ENCODE results near the gene PDE4D. TPM values are rescaled to one million over a fixed set of nuclear protein-coding genes. Genes with fewer than 3 reads are reported as not detected.
"Not testable (repeated sequence)": the region's sequence is repeated elsewhere in the genome, so short reads cannot be mapped to it uniquely, and the experiment has no call there.

The PDE4D gene
- total RNA-seq, 4 donors from 2014 or later, result 15.9 to 66.3 (median 48.7) TPM

DNA sequence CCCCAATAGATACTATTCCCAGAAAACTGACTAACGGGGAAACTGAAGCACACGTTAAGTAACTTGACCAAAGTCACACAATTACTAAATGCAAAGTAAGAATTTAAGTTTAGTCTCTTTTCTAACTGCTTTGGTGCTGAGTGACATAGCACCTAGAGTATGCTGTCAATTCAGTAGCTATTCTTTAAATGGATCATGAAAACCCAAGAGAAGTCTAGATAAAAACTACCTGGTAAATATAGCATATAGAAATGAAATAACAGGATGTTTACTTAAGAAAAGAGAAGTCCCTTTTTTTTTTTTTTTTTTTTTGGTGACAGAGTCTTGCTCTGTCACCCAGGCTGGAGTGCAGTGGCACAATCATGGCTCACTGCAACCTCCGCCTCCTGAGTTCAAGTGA lies 129.2 kb downstream of the PDE4D start:
- Histone ChIP-seq H3K27me3 (no peaks in the 10 kb centered on the region), H3K4me1 (peaks cover 0 to 12% (median 0%) of the 10 kb centered on the region in 4 donors), H3K27ac (no peak overlapping the region), H3K9me3 (no peaks in the 10 kb centered on the region), H3K4me3 (no peak overlapping the region), H3K36me3 (no peaks in the 10 kb centered on the region)
- TF ChIP-seq EP300 (IDR thresholded peaks at IDR 0.05) (no peak), POLR2A (IDR thresholded peaks at IDR 0.05) (no peak)
- TF ChIP-seq, protein P1, sequence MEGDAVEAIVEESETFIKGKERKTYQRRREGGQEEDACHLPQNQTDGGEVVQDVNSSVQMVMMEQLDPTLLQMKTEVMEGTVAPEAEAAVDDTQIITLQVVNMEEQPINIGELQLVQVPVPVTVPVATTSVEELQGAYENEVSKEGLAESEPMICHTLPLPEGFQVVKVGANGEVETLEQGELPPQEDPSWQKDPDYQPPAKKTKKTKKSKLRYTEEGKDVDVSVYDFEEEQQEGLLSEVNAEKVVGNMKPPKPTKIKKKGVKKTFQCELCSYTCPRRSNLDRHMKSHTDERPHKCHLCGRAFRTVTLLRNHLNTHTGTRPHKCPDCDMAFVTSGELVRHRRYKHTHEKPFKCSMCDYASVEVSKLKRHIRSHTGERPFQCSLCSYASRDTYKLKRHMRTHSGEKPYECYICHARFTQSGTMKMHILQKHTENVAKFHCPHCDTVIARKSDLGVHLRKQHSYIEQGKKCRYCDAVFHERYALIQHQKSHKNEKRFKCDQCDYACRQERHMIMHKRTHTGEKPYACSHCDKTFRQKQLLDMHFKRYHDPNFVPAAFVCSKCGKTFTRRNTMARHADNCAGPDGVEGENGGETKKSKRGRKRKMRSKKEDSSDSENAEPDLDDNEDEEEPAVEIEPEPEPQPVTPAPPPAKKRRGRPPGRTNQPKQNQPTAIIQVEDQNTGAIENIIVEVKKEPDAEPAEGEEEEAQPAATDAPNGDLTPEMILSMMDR (IDR thresholded peaks at IDR 0.05), result no peak
- DNase-seq (ENCODE audit: low spot score in 2 of 2), result no peak
- WGBS, 2 donors, result 93 to 95% methylated on average over 3 of the region's 3 CpGs

DNA sequence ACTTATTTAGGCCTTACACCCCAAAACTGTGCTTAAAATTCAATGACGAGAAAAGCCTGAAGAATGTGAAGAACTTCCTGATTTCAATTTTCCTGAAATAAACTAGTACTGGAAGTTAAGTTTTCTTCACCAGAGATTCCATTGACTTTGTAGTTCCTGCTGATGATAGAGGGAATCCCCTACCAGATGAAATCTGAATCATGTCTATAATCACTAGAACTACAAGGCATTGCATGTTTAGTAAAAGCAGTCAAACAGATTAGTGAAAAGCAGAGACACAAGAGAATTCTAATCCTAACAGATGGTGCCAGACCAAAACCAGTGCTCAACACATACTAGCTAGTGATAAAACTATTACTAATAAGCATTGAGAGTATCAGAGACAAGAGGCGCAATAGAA lies 130.0 kb downstream of the PDE4D start:
- TF ChIP-seq, protein P1 (IDR thresholded peaks at IDR 0.05), result no peak
- TF ChIP-seq POLR2A (IDR thresholded peaks at IDR 0.05), result no peak
- no peak for TF ChIP-seq EP300 (IDR thresholded peaks at IDR 0.05)
- 85 to 86% methylated on average over 2 of the region's 2 CpGs for WGBS, 2 donors
- H3K4me1 ChIP-seq, result peaks cover 0 to 5% (median 0%) of the 10 kb centered on the region in 4 donors
- H3K4me3 ChIP-seq, result no peak overlapping the region
- no peak for DNase-seq (ENCODE audit: low spot score in 2 of 2)
- no peak overlapping the region for H3K27ac ChIP-seq
- H3K27me3 ChIP-seq, result no peaks in the 10 kb centered on the region
- H3K36me3 ChIP-seq, result no peaks in the 10 kb centered on the region
- no peaks in the 10 kb centered on the region for H3K9me3 ChIP-seq

DNA sequence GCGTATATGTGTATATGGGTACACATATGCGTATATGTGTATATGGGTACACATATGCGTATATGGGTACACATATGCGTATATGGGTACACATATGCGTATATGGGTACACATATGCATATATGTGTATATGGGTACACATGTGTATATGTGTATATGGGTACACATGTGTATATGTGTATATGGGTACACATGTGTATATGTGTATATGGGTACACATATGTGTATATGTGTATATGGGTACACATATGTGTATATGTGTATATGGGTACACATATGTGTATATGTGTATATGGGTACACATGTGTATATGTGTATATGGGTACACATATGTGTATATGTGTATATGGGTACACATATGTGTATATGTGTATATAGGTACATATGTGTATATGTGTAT lies 131.3 kb downstream of the PDE4D start:
- not testable (repeated sequence) for H3K27ac ChIP-seq
- WGBS, 2 donors, result 93 to 98% methylated on average over 5 of the region's 5 CpGs

DNA sequence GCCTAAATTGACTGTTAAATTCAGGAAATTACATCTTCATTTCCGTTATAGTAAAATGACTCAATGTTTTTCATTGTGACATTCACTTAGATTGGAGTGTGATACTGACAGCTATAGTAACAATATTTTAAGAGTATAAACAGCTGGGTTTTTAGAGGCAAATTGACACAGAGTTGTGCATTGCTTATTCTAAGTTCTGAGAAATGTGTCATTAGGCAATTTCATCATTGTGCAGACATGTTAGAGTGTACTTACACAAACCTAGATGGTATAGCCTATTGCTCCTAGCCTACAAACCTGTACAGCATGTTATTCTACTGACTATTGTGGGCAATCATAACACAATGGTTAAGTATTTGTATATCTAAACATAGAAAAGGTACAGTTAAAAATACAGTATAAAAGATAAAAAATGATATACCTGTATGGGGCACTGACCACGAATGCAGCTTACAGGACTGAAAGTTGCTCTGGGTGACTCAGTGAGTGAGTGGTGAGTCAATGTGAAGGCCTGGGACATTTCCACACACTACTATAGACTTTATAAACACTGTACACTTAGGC lies 132.7 kb downstream of the PDE4D start:
- Histone ChIP-seq H3K27me3 (no peaks in the 10 kb centered on the region), H3K27ac (no peak overlapping the region), H3K36me3 (no peaks in the 10 kb centered on the region), H3K4me3 (no peak overlapping the region), H3K4me1 (no peaks in the 10 kb centered on the region), H3K9me3 (no peaks in the 10 kb centered on the region)
- TF ChIP-seq EP300 (IDR thresholded peaks at IDR 0.05), result no peak
- TF ChIP-seq, protein P1 (IDR thresholded peaks at IDR 0.05), result no peak
- TF ChIP-seq POLR2A (IDR thresholded peaks at IDR 0.05), result no peak
- no peak for DNase-seq (ENCODE audit: low spot score in 2 of 2)
- WGBS, 2 donors, result 56 to 74% methylated on average over 2 of the region's 2 CpGs

More for the DNA sequence above, 131.3 kb downstream of the PDE4D start:
- H3K4me3 ChIP-seq; H3K27me3 ChIP-seq; H3K36me3 ChIP-seq; DNase-seq (ENCODE audit: low spot score in 2 of 2); H3K9me3 ChIP-seq; H3K4me1 ChIP-seq: not testable (repeated sequence)

DNA sequence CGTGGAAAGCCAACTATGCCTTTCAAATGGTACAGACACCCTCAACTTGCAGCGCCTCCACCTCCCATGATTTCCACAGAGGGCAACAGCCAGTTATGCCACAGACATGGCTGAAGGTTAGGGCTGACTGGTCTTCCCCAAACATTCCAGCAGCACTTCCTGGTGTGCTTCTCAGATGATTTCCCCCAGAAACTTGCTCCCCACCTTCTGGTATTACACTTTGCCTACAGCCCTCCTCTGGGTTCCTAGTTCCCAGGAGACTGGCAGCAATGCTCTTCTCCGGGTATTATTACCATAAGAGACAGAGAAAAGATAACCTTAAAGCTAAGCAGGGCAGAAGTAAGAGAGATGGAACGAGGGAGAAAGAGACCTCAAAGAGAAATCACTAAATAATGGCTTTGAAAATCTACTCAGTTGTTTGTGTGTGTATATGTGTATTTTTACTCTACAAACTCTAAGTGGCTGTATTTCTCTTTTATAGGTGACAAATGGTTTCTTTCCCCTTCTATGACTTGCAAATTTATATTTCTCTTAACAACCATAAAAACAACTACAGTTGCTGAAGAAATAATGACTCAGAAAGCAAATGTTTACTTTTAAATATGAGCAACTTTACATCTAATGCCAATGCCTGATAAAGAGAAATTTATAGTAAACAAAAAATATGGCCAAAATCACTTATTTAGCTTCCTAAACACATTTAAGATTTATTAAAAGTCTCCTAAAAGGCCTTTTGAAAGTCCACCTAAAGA lies 133.8 kb downstream of the PDE4D start:
- Histone ChIP-seq H3K4me3 (no peak overlapping the region), H3K27me3 (no peaks in the 10 kb centered on the region), H3K9me3 (no peaks in the 10 kb centered on the region), H3K36me3 (no peaks in the 10 kb centered on the region), H3K4me1 (no peaks in the 10 kb centered on the region), H3K27ac (no peak overlapping the region)
- WGBS, 2 donors, result 84 to 86% methylated on average over 4 of the region's 4 CpGs
- no peak for DNase-seq (ENCODE audit: low spot score in 2 of 2)
- TF ChIP-seq, protein P1 (IDR thresholded peaks at IDR 0.05), result no peak
- no peak for TF ChIP-seq EP300 (IDR thresholded peaks at IDR 0.05)
- no peak for TF ChIP-seq POLR2A (IDR thresholded peaks at IDR 0.05)

All from tibial nerve (tissue), 4 donors.